ENCODE measurements around the gene CAMK2G. TPM values are rescaled to one million over a fixed set of nuclear protein-coding genes. Genes with fewer than 3 reads are reported as not detected.
"Not testable (repeated sequence)": the region's sequence is repeated elsewhere in the genome, so short reads cannot be mapped to it uniquely, and the experiment has no call there.

CAMK2G gene
- total RNA-seq, 2 donors from 2014 or later: 41.9 to 47.8 TPM

GRCh38 chr10:73891540-73891939 lies 17.2 kb upstream of the CAMK2G start:
- Histone ChIP-seq H3K27ac (no peak overlapping the region), H3K27me3 (replicated peaks; ENCODE audit: insufficient read depth) (no peaks in the 10 kb centered on the region), H3K4me1 (replicated peaks) (peaks cover 26% of the 10 kb centered on the region), H3K9me3 (no peaks in the 10 kb centered on the region), H3K4me3 (no peak overlapping the region), H3K36me3 (no peaks in the 10 kb centered on the region)
- TF ChIP-seq CTCF (IDR thresholded peaks at IDR 0.05): no peak
- TF ChIP-seq POLR2AphosphoS5 (IDR thresholded peaks at IDR 0.05): no peak
- no peak for TF ChIP-seq POLR2A (IDR thresholded peaks at IDR 0.05)
- no peak for DNase-seq (ENCODE audit: low spot score)
- intact Hi-C loops (cut with DNase I): no loop called here
- 34% methylated on average over 5 of the region's 5 CpGs for WGBS

DNA sequence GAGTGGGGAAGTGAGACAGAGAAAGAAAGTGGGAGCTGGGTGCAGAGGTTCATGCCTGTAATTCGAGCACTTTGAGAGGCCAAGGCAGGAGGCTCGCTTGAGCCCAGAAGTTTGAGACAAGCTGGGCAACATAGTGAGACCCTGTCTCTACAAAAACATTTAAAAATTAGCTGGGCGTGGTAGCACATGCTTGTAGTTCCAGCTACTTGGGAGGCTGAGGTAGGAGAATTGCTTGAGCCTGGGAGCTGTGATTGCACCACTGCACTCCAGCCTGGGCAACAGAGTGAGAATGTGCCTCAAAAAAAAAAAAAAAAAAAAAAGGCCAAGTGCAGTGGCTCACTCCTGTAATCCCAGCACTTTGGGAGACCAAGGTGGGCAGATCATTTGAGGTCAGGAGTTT lies 16.5 kb upstream of the CAMK2G start:
- H3K4me3 ChIP-seq; H3K27me3 ChIP-seq (replicated peaks; ENCODE audit: insufficient read depth); H3K36me3 ChIP-seq; DNase-seq (ENCODE audit: low spot score); intact Hi-C loops (cut with DNase I); H3K27ac ChIP-seq; H3K9me3 ChIP-seq: not testable (repeated sequence)
- 79% methylated on average over 3 of the region's 3 CpGs for WGBS
- H3K4me1 ChIP-seq (replicated peaks): peaks cover 29% of the 10 kb centered on the region

DNA sequence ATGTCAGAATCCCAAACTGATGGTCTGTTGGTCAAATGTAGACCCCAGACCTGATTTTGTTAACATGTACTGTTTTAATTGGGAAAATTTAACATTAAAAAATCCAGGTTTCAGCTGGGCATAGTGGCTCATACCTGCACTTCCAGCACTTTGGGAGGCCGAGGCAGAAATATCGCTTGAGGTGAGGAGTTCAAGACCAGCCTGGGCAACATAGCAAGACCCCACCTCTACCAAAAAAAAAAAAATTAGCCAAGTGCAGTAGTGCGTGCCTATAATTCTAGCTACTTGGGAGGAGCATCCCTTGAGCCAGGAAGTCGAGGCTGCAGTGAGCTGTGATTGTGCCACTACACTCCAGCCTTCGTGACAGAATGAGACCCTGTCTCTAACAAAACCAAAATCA lies 15.9 kb upstream of the CAMK2G start:
- 93% methylated on average over 5 of the region's 5 CpGs for WGBS
- H3K27me3 ChIP-seq (replicated peaks; ENCODE audit: insufficient read depth): no peaks in the 10 kb centered on the region
- no peaks in the 10 kb centered on the region for H3K9me3 ChIP-seq
- no peaks in the 10 kb centered on the region for H3K36me3 ChIP-seq
- peaks cover 29% of the 10 kb centered on the region for H3K4me1 ChIP-seq (replicated peaks)
- no peak overlapping the region for H3K4me3 ChIP-seq
- H3K27ac ChIP-seq: no peak overlapping the region
- intact Hi-C loops (cut with DNase I): no loop called here
- TF ChIP-seq CTCF (IDR thresholded peaks at IDR 0.05) (no peak), POLR2AphosphoS5 (IDR thresholded peaks at IDR 0.05) (no peak), POLR2A (IDR thresholded peaks at IDR 0.05) (no peak)
- DNase-seq (ENCODE audit: low spot score): no peak

DNA sequence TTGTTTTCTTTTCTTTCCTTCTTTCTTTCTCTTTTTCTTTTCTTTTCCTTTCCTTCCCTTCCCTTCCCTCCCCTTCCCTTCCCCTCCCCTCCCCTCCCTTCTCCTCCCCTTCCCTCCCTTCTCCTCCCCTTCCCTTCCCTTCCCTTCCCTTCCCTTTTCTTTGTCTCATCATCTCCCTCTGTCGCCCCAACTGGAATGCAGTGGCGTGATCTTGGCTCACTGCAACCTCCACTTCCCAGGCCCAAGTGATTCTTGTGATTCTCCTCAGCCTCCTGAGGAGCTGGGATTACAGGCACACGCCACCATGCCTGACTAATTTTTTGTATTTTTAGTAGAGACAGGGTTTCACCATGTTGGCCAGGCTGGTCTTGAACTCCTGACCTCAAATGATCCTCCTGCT lies 15.1 kb upstream of the CAMK2G start:
- H3K4me3 ChIP-seq; H3K36me3 ChIP-seq; H3K9me3 ChIP-seq; H3K27me3 ChIP-seq (replicated peaks; ENCODE audit: insufficient read depth); DNase-seq (ENCODE audit: low spot score): not testable (repeated sequence)
- H3K27ac ChIP-seq: peak overlapping the region; percentile 75 to 82
- intact Hi-C loops (cut with DNase I): loop anchor here (5.0 kb wide), 1 partner anchor 193 kb away; no protein-coding TSS in a partner anchor
- WGBS: 67% methylated on average over 3 of the region's 3 CpGs
- H3K4me1 ChIP-seq (replicated peaks): peaks cover 29% of the 10 kb centered on the region

DNA sequence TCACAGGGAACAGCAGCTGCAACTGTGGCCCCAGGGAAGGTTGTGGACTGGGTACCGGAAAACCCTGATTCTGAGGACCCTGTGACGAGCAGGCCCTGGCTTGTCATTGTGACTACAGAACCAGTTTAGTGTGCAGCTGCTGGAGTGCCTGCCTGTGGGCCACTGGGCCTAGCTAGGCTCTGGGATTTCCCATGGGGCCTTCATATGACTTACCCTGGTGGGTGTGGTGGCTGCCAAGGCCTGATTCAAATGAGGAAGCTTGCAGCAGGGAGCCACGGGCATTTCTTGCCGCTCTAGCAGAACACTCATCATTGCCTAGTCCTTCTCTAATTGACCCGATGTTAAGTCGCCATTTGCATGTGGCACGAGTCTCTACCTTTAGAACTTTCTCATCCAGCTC lies 14.7 kb upstream of the CAMK2G start:
- no peaks in the 10 kb centered on the region for H3K36me3 ChIP-seq
- H3K9me3 ChIP-seq: no peaks in the 10 kb centered on the region
- H3K27me3 ChIP-seq (replicated peaks; ENCODE audit: insufficient read depth): no peaks in the 10 kb centered on the region
- peak; percentile 45 for TF ChIP-seq POLR2AphosphoS5 (IDR thresholded peaks at IDR 0.05)
- peak; percentile 54 for TF ChIP-seq POLR2A (IDR thresholded peaks at IDR 0.05)
- no peak for TF ChIP-seq CTCF (IDR thresholded peaks at IDR 0.05)
- WGBS: 30% methylated on average over 7 of the region's 7 CpGs
- peak; percentile 90 for DNase-seq (ENCODE audit: low spot score)
- H3K27ac ChIP-seq: peak overlapping the region; percentile 75 to 82
- H3K4me1 ChIP-seq (replicated peaks): peaks cover 29% of the 10 kb centered on the region
- intact Hi-C loops (cut with DNase I): loop anchor here (5.0 kb wide), 1 partner anchor 193 kb away; no protein-coding TSS in a partner anchor
- H3K4me3 ChIP-seq: no peak overlapping the region

DNA sequence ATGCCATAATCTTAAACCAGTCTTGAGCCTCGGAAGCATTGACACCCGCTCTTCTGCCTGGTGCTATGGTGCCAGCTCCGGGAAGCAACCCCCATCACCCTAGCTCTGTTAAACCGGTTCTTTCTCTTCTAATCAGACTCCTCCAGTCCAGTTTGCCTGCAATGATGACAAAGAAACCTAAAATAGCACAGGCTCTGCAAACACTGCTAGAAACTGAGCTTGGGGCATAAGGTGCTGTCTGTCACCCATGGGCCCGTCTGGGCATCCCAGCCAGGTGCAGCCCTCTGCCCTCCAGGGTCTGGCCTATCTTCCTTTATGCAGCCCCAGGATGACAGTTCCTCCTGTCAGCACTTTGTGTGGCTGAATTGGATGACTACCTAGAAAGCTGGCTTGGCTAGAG lies 14.2 kb upstream of the CAMK2G start:
- H3K4me3 ChIP-seq: no peak overlapping the region
- H3K4me1 ChIP-seq (replicated peaks): peaks cover 29% of the 10 kb centered on the region
- peak; percentile 78 for TF ChIP-seq POLR2AphosphoS5 (IDR thresholded peaks at IDR 0.05)
- TF ChIP-seq CTCF (IDR thresholded peaks at IDR 0.05): no peak
- peak; percentile 82 for DNase-seq (ENCODE audit: low spot score)
- H3K27me3 ChIP-seq (replicated peaks; ENCODE audit: insufficient read depth): no peaks in the 10 kb centered on the region
- H3K9me3 ChIP-seq: no peaks in the 10 kb centered on the region
- 21% methylated on average over 5 of the region's 5 CpGs for WGBS
- no peaks in the 10 kb centered on the region for H3K36me3 ChIP-seq
- H3K27ac ChIP-seq: peak overlapping the region; percentile 75 to 82
- intact Hi-C loops (cut with DNase I): loop anchor here (5.0 kb wide), 1 partner anchor 194 kb away; no protein-coding TSS in a partner anchor
